Liver (tissue), 3 donors: Measurements from ENCODE around the gene PHF20.

ENCODE experiments used
- FOXA1 ChIP-seq: IDR thresholded peaks from 2 replicates; pipeline ENCODE4 v1.6.1; 2016; ENCODE audit warnings: antibody characterized with exemption
- GABPA ChIP-seq, 2 donors: IDR thresholded peaks in 1 of 2; conservative IDR thresholded peaks in 1 of 2; 2 replicates each; pipeline ENCODE4 v1.6.1; 2016; ENCODE audit warnings: antibody characterized with exemption in 2 of 2, mild to moderate bottlenecking in 1 of 2, moderate library complexity in 1 of 2
- HNF4A ChIP-seq, 2 donors: conservative IDR thresholded peaks; 2 replicates each; pipeline ENCODE4 v1.6.1; 2016; ENCODE audit warnings: antibody characterized with exemption in 2 of 2, mild to moderate bottlenecking in 2 of 2
- JUND ChIP-seq, 2 donors: IDR thresholded peaks; 2 replicates each; pipeline ENCODE4 v1.6.1; 2016; ENCODE audit warnings: antibody characterized with exemption in 2 of 2
- NR2F2 ChIP-seq: IDR thresholded peaks from 2 replicates; pipeline ENCODE4 v1.6.1; 2016; ENCODE audit warnings: antibody characterized with exemption
- RAD21 ChIP-seq, 2 donors: IDR thresholded peaks; 2 replicates each; pipeline ENCODE4 v1.6.1; 2016; ENCODE audit warnings: antibody characterized with exemption in 2 of 2, mild to moderate bottlenecking in 2 of 2
- RXRA ChIP-seq, 2 donors: IDR thresholded peaks; 2 replicates each; pipeline ENCODE4 v1.6.1; 2017 to 2018; ENCODE audit warnings: antibody characterized with exemption in 2 of 2, mild to moderate bottlenecking in 1 of 2
- SP1 ChIP-seq: IDR thresholded peaks from 2 replicates; pipeline ENCODE4 v1.6.1; 2018; ENCODE audit warnings: antibody characterized with exemption, mild to moderate bottlenecking
- TAF1 ChIP-seq: conservative IDR thresholded peaks from 2 replicates; pipeline ENCODE4 v1.6.1; 2016; ENCODE audit warnings: antibody characterized with exemption, mild to moderate bottlenecking
- YY1 ChIP-seq: IDR thresholded peaks from 2 replicates; pipeline ENCODE4 v1.6.1; 2016; ENCODE audit warnings: antibody characterized with exemption, mild to moderate bottlenecking
- TF ChIP-seq, protein P1 (sequence below): fragments of 150-350 bp; IDR thresholded peaks from 2 replicates; pipeline ENCODE4 v1.5.1; 2017; ENCODE audit warnings: improper control_type of control experiment, low read depth, low read length; ENCODE audit not compliant: missing input control
- TF ChIP-seq, protein P2 (sequence below): IDR thresholded peaks from 2 replicates; pipeline ENCODE4 v1.6.1; 2016; ENCODE audit warnings: antibody characterized with exemption
- TF ChIP-seq, protein P3 (sequence below): IDR thresholded peaks from 2 replicates; pipeline ENCODE4 v1.6.1; 2016; ENCODE audit warnings: antibody characterized with exemption, mild to moderate bottlenecking
- TF ChIP-seq, protein P4 (sequence below): IDR thresholded peaks from 2 replicates; pipeline ENCODE4 v1.6.1; 2016; ENCODE audit warnings: antibody characterized with exemption
- donor health status: healthy.
- donor health status: healthy.

DNA sequence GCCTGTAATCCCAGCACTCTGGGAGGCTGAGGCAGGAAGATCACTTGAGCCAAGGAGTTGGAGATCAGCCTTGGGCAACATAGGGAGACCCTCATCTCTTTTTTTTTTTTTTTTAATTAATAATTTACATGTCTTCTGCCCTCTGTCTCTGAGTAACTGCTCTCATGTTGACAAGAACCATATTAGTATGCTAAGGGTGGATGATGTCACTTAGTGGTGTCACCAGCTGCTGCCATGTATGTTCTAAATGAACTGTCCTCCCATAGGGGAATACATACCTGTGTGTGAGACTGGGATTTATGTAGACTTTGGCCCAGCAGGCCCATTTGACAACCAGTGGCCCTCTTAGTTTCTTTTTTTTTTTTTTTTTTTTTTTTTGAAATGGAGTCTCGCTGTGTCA is 116.8 kb downstream of the PHF20 start:
- TF ChIP-seq, protein P1, sequence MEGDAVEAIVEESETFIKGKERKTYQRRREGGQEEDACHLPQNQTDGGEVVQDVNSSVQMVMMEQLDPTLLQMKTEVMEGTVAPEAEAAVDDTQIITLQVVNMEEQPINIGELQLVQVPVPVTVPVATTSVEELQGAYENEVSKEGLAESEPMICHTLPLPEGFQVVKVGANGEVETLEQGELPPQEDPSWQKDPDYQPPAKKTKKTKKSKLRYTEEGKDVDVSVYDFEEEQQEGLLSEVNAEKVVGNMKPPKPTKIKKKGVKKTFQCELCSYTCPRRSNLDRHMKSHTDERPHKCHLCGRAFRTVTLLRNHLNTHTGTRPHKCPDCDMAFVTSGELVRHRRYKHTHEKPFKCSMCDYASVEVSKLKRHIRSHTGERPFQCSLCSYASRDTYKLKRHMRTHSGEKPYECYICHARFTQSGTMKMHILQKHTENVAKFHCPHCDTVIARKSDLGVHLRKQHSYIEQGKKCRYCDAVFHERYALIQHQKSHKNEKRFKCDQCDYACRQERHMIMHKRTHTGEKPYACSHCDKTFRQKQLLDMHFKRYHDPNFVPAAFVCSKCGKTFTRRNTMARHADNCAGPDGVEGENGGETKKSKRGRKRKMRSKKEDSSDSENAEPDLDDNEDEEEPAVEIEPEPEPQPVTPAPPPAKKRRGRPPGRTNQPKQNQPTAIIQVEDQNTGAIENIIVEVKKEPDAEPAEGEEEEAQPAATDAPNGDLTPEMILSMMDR, result no peak
- TF ChIP-seq, protein P2, sequence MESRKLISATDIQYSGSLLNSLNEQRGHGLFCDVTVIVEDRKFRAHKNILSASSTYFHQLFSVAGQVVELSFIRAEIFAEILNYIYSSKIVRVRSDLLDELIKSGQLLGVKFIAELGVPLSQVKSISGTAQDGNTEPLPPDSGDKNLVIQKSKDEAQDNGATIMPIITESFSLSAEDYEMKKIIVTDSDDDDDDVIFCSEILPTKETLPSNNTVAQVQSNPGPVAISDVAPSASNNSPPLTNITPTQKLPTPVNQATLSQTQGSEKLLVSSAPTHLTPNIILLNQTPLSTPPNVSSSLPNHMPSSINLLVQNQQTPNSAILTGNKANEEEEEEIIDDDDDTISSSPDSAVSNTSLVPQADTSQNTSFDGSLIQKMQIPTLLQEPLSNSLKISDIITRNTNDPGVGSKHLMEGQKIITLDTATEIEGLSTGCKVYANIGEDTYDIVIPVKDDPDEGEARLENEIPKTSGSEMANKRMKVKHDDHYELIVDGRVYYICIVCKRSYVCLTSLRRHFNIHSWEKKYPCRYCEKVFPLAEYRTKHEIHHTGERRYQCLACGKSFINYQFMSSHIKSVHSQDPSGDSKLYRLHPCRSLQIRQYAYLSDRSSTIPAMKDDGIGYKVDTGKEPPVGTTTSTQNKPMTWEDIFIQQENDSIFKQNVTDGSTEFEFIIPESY, result no peak
- TF ChIP-seq FOXA1 (no peak), TAF1 (no peak), NR2F2 (no peak), YY1 (no peak), SP1 (no peak), GABPA (IDR thresholded peaks at IDR 0.05 in 1 of 2, conservative IDR thresholded peaks at IDR 0.05 in 1 of 2) (no peak), JUND (IDR thresholded peaks at IDR 0.05) (no peak), RAD21 (IDR thresholded peaks at IDR 0.05) (no peak), RXRA (IDR thresholded peaks at IDR 0.05) (no peak), HNF4A (conservative IDR thresholded peaks at IDR 0.05) (no peak)
- TF ChIP-seq, protein P3, sequence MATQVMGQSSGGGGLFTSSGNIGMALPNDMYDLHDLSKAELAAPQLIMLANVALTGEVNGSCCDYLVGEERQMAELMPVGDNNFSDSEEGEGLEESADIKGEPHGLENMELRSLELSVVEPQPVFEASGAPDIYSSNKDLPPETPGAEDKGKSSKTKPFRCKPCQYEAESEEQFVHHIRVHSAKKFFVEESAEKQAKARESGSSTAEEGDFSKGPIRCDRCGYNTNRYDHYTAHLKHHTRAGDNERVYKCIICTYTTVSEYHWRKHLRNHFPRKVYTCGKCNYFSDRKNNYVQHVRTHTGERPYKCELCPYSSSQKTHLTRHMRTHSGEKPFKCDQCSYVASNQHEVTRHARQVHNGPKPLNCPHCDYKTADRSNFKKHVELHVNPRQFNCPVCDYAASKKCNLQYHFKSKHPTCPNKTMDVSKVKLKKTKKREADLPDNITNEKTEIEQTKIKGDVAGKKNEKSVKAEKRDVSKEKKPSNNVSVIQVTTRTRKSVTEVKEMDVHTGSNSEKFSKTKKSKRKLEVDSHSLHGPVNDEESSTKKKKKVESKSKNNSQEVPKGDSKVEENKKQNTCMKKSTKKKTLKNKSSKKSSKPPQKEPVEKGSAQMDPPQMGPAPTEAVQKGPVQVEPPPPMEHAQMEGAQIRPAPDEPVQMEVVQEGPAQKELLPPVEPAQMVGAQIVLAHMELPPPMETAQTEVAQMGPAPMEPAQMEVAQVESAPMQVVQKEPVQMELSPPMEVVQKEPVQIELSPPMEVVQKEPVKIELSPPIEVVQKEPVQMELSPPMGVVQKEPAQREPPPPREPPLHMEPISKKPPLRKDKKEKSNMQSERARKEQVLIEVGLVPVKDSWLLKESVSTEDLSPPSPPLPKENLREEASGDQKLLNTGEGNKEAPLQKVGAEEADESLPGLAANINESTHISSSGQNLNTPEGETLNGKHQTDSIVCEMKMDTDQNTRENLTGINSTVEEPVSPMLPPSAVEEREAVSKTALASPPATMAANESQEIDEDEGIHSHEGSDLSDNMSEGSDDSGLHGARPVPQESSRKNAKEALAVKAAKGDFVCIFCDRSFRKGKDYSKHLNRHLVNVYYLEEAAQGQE, result no peak
- TF ChIP-seq, protein P4, sequence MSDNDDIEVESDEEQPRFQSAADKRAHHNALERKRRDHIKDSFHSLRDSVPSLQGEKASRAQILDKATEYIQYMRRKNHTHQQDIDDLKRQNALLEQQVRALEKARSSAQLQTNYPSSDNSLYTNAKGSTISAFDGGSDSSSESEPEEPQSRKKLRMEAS, result no peak
